B cell (primary cell): Measurements from ENCODE around the gene SLC19A1. TPM values are rescaled to one million over a fixed set of nuclear protein-coding genes. Genes with fewer than 3 reads are reported as not detected.

ENCODE experiments used
- ATAC-seq: fragments of 200-7000 bp; cut with Tn5 transposase; one replicate; pipeline ENCODE4 v1.10.0; 2021; ENCODE audit warnings: low read depth, mild to moderate bottlenecking, moderate number of reproducible peaks, moderate library complexity
- CTCF ChIA-PET: fragments of 350-600 bp; sonication (Branson Sonifier 250); formaldehyde crosslinking; loops from one replicate; lab custom pipeline; 2021; ENCODE audit warnings: antibody characterized with exemption, inconsistent platforms; lab: Charles Lee
- POLR2A ChIA-PET: fragments of 350-600 bp; sonication (Branson Sonifier 250); formaldehyde crosslinking; loops from one replicate; lab custom pipeline; 2021; ENCODE audit warnings: antibody characterized with exemption; lab: Charles Lee
- DNase-seq: peaks from one replicate; pipeline ENCODE4 v3.0.0; 2013
- H2AFZ ChIP-seq: 2 replicates; pipeline ENCODE4 v1.6.1; 2012; ENCODE audit warnings: mild to moderate bottlenecking, low read depth, low read length; ENCODE audit not compliant: insufficient read depth, poor library complexity, severe bottlenecking
- H3K27ac ChIP-seq, 2 donors: 1 replicate in 1 of 2; 2 replicates in 1 of 2; pipeline ENCODE4 v1.5.1; 2012 to 2013; ENCODE audit warnings: low read length in 2 of 2, mild to moderate bottlenecking in 2 of 2, moderate library complexity in 1 of 2
- H3K27me3 ChIP-seq, 4 experiments: fragments of 200-600 bp in 1 of 4; sonication (generic) in 1 of 4; replicated peaks in 1 of 4; 1 replicate in 2 of 4; 2 replicates in 2 of 4; pipeline versions ENCODE4 v1.6.1 to v1.7.0; 2013 to 2016; ENCODE audit warnings: low read length in 3 of 4, mild to moderate bottlenecking in 2 of 4, mixed read lengths in 1 of 4, moderate library complexity in 1 of 4; ENCODE audit not compliant: insufficient read depth in 4 of 4, control insufficient read depth in 3 of 4; ENCODE audit errors: control extremely low read depth in 1 of 4
- H3K36me3 ChIP-seq, 2 experiments: replicated peaks in 1 of 2; 1 replicate in 1 of 2; 2 replicates in 1 of 2; pipeline versions ENCODE4 v1.6.1 to v1.7.1; 2013; ENCODE audit warnings: low read length in 1 of 2; ENCODE audit not compliant: insufficient read depth in 2 of 2, control insufficient read depth in 1 of 2; ENCODE audit errors: control extremely low read depth in 1 of 2, extremely low read depth in 1 of 2
- H3K4me1 ChIP-seq, 2 donors: fragments of 200-600 bp in 1 of 2; sonication (generic) in 1 of 2; 1 replicate in 1 of 2; 2 replicates in 1 of 2; pipeline versions ENCODE4 v1.5.1 to v1.6.1; 2013 to 2017; ENCODE audit warnings: low read length in 2 of 2; ENCODE audit not compliant: control insufficient read depth in 2 of 2, insufficient read depth in 2 of 2
- H3K4me2 ChIP-seq: replicated peaks from 2 replicates; pipeline ENCODE3; 2012; ENCODE audit warnings: mild to moderate bottlenecking, low read depth, low read length; ENCODE audit not compliant: poor library complexity, severe bottlenecking
- H3K4me3 ChIP-seq, 5 experiments: fragments of 200-600 bp in 1 of 5; sonication (generic) in 1 of 5; 1 replicate in 3 of 5; 2 replicates in 2 of 5; pipeline versions ENCODE4 v1.5.1 to v1.7.0; 2011 to 2016; ENCODE audit warnings: low read length in 4 of 5, mild to moderate bottlenecking in 4 of 5, low read depth in 2 of 5, control low read depth in 1 of 5, moderate library complexity in 1 of 5; ENCODE audit not compliant: insufficient read depth in 1 of 5; ENCODE audit errors: control extremely low read depth in 1 of 5, extremely low read depth in 1 of 5
- H3K79me2 ChIP-seq: fragments of 200-600 bp; sonication (generic); one replicate; pipeline ENCODE4 v1.6.0; 2016; ENCODE audit warnings: low read length; ENCODE audit not compliant: control insufficient read depth, insufficient read depth
- H3K9ac ChIP-seq: fragments of 200-600 bp; sonication (generic); 2 replicates; pipeline ENCODE4 v1.6.1; 2017; ENCODE audit warnings: mild to moderate bottlenecking, low read length, moderate library complexity
- H3K9me3 ChIP-seq, 3 donors: one replicate each; pipeline versions ENCODE4 v1.6.1 to v1.7.1; 2013; ENCODE audit warnings: low read length in 2 of 3; ENCODE audit not compliant: control insufficient read depth in 2 of 3, insufficient read depth in 1 of 3; ENCODE audit errors: control extremely low read depth in 1 of 3
- H4K20me1 ChIP-seq: 2 replicates; pipeline ENCODE4 v1.6.0; 2012; ENCODE audit warnings: mild to moderate bottlenecking, low read length; ENCODE audit not compliant: insufficient read depth, control insufficient read depth, poor library complexity, severe bottlenecking
- H3K27ac Mint-ChIP-seq: one replicate; pipeline ENCODE4 v1.8.0; 2021; ENCODE audit warnings: mixed read lengths
- H3K27me3 Mint-ChIP-seq: one replicate; pipeline ENCODE4 v1.8.0; 2021; ENCODE audit warnings: mixed read lengths
- H3K4me1 Mint-ChIP-seq: one replicate; pipeline ENCODE4 v1.8.0; 2021; ENCODE audit warnings: mixed read lengths
- H3K4me3 Mint-ChIP-seq: one replicate; pipeline ENCODE4 v1.8.0; 2021; ENCODE audit warnings: mixed read lengths
- H3K9me3 Mint-ChIP-seq: one replicate; pipeline ENCODE4 v1.8.0; 2022; ENCODE audit warnings: mixed read lengths; ENCODE audit not compliant: insufficient read depth
- CTCF ChIP-seq: fragments of 200-600 bp; IDR thresholded peaks from one replicate; pipeline ENCODE4 v1.8.0; 2022; ENCODE audit warnings: antibody characterized with exemption, mild to moderate bottlenecking
- EZH2 ChIP-seq: IDR thresholded peaks from 2 replicates; pipeline ENCODE4 v1.6.1; 2012; ENCODE audit warnings: borderline replicate concordance, low read depth, mild to moderate bottlenecking, moderate library complexity, low read length; ENCODE audit not compliant: insufficient read depth, poor library complexity, severe bottlenecking
- WGBS: methylation state at CpG from one replicate; pipeline ENCODE4 v1.1.5; 2013; ENCODE audit warnings: missing lambda C conversion rate; ENCODE audit not compliant: insufficient coverage; 5-methylcytosine and 5-hydroxymethylcytosine counted together
- intact Hi-C: fragments of 100-400 bp; cut with micrococcal nuclease; formaldehyde crosslinking; loops from one replicate; pipeline ENCODE4 v1.10.0; 2022
- polyA plus RNA-seq: library from polyadenylated mRNA; depleted of rRNA; stranded (reverse); fragments of >200 nt; gene quantifications from 2 replicates; pipeline ENCODE4 v1.2.3, GENCODE V29; 2012
- total RNA-seq, 2 donors: library from RNA; stranded (reverse); fragments of 120-200 nt in 1 of 2; gene quantifications; 1 replicate in 1 of 2; 2 replicates in 1 of 2; pipeline versions ENCODE4 v1.2.3 to v1.2.4, GENCODE V29; 2013 to 2022

Gene SLC19A1
- total and polyA plus RNA-seq, 2 donors (not counting 1 experiment from before 2014, with no cell fraction given) = 8.7 to 10.1 TPM

GRCh38 chr21:45459171-45460010, 82.8 kb downstream of the SLC19A1 start:
- Histone ChIP-seq H2AFZ (no peak overlapping the region), H3K4me1 (no peaks in the 10 kb centered on the region), H3K79me2 (no peaks in the 10 kb centered on the region), H3K27me3 (peaks cover 0 to 3% (median 1%) of the 10 kb centered on the region in 4 experiments), H3K9me3 (peaks cover 0 to 19% (median 8%) of the 10 kb centered on the region in 3 donors), H3K4me2 (no peak overlapping the region), H4K20me1 (no peaks in the 10 kb centered on the region), H3K9ac (no peak overlapping the region), H3K4me3 (no peak overlapping the region), H3K36me3 (no peaks in the 10 kb centered on the region), H3K27ac (no peak overlapping the region)
- TF ChIP-seq CTCF (no peak), EZH2 (no peak)
- Mint-ChIP-seq H3K4me3 (no peak overlapping the region), H3K9me3 (no peaks in the 10 kb centered on the region), H3K4me1 (peaks cover 1% of the 10 kb centered on the region), H3K27me3 (peaks cover 8% of the 10 kb centered on the region), H3K27ac (no peak overlapping the region)
- intact Hi-C loops = no loop called here
- CTCF ChIA-PET = no interaction called here
- ATAC-seq (no peak), DNase-seq (no peak)
- POLR2A ChIA-PET = no interaction called here
- 84% methylated on average over 21 of the region's 23 CpGs for WGBS
